Esophagus muscularis mucosa (tissue), 3 donors: Measurements from ENCODE around the gene KIAA2012.
"Not testable (repeated sequence)": the region's sequence is repeated elsewhere in the genome, so short reads cannot be mapped to it uniquely, and the experiment has no call there.

Source experiments
- POLR2A ChIP-seq: fragments of 450-650 bp; IDR thresholded peaks from one replicate; pipeline ENCODE4 v1.6.1; 2017; ENCODE audit warnings: antibody characterized with exemption, moderate library complexity, mild to moderate bottlenecking, low read depth
- TF ChIP-seq, protein P1 (sequence below), 3 experiments: fragments of 200-600 bp in 2 of 3; fragments of 450-650 bp in 1 of 3; sonication (generic) in 2 of 3; IDR thresholded peaks; one replicate each; pipeline ENCODE4 v1.5.1; 2017 to 2019; ENCODE audit warnings: antibody characterized with exemption in 3 of 3, mild to moderate bottlenecking in 2 of 3, moderate library complexity in 1 of 3

DNA sequence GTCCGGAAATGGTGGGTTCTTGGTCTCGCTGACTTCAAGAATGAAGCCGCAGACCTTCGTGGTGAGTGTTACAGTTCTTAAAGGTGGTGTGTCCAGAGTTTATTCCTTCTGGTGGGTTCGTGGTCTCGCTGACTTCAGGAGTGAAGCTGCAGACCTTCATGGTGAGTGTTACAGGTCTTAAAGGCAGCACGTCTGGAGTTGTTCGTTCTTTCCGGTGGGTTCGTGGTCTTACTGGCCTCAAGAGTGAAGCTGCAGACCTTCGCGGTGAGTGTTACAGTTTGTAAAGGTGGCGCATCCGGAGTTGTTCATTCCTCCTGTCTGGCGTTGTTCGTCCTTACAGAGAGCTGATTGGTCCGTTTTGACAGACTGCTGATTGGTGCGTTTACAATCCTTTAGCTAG, 63.0 kb downstream of the KIAA2012 start:
- TF ChIP-seq, protein P1, sequence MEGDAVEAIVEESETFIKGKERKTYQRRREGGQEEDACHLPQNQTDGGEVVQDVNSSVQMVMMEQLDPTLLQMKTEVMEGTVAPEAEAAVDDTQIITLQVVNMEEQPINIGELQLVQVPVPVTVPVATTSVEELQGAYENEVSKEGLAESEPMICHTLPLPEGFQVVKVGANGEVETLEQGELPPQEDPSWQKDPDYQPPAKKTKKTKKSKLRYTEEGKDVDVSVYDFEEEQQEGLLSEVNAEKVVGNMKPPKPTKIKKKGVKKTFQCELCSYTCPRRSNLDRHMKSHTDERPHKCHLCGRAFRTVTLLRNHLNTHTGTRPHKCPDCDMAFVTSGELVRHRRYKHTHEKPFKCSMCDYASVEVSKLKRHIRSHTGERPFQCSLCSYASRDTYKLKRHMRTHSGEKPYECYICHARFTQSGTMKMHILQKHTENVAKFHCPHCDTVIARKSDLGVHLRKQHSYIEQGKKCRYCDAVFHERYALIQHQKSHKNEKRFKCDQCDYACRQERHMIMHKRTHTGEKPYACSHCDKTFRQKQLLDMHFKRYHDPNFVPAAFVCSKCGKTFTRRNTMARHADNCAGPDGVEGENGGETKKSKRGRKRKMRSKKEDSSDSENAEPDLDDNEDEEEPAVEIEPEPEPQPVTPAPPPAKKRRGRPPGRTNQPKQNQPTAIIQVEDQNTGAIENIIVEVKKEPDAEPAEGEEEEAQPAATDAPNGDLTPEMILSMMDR (IDR thresholded peaks at IDR 0.05) = not testable (repeated sequence)
- TF ChIP-seq POLR2A = not testable (repeated sequence)
